ENCODE results near the gene ITGB6.
"Not testable (repeated sequence)": the region's sequence is repeated elsewhere in the genome, so short reads cannot be mapped to it uniquely, and the experiment has no call there.

DNA sequence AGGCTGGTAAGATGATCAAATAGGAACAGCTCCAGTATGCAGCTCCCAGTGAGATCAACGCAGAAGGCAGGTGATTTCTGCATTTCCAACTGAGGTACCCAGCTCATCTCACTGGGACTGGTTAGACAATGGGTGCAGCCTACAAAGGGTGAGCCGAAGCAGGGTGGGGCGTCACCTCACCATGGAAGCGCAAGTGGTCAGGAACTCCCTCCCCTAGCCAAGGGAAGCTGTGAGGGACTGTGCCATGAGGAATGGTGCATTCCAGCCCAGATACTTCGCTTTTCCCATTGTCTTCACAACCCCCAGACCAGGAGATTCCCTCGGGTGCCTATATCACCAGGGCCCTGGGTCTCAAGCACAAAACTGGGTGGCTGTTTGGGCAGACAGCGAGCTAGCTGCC, 19.4 kb downstream of the ITGB6 start:
- TF ChIP-seq, protein P1, sequence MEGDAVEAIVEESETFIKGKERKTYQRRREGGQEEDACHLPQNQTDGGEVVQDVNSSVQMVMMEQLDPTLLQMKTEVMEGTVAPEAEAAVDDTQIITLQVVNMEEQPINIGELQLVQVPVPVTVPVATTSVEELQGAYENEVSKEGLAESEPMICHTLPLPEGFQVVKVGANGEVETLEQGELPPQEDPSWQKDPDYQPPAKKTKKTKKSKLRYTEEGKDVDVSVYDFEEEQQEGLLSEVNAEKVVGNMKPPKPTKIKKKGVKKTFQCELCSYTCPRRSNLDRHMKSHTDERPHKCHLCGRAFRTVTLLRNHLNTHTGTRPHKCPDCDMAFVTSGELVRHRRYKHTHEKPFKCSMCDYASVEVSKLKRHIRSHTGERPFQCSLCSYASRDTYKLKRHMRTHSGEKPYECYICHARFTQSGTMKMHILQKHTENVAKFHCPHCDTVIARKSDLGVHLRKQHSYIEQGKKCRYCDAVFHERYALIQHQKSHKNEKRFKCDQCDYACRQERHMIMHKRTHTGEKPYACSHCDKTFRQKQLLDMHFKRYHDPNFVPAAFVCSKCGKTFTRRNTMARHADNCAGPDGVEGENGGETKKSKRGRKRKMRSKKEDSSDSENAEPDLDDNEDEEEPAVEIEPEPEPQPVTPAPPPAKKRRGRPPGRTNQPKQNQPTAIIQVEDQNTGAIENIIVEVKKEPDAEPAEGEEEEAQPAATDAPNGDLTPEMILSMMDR (IDR thresholded peaks at IDR 0.05; ENCODE audit: low read depth, low read length, poor library complexity, severe bottlenecking): not testable (repeated sequence)
- not testable (repeated sequence) for TF ChIP-seq EZH2phosphoT487 (IDR thresholded peaks at IDR 0.05; ENCODE audit: borderline replicate concordance, low read length)

Data from DOHH2 (cell line).